Stimulated activated CD4-positive, alpha-beta T cell treated with anti-CD3 and anti-CD28 coated beads, Interleukin-1b, Interleukin-23, amount 100 ng/mL, for 4 hours (primary cell): ENCODE data around the gene PCID2.
"Not testable (repeated sequence)": the region's sequence is repeated elsewhere in the genome, so short reads cannot be mapped to it uniquely, and the experiment has no call there.

ENCODE experiments used
- DNase-seq, 2 donors: peaks; one replicate each; pipeline ENCODE4 v3.0.0-alpha.2; 2020; ENCODE audit warnings: low read depth in 2 of 2

Gene PCID2

GRCh38 chr13:113208421-113209335 is at the start of gene PCID2:
Gene PCID2, minus strand, starts transcription at chr13:113208669. Its CDS starts 35 bp downstream, at chr13:113208634.
- peak; percentile 88 to 89 for DNase-seq

DNA sequence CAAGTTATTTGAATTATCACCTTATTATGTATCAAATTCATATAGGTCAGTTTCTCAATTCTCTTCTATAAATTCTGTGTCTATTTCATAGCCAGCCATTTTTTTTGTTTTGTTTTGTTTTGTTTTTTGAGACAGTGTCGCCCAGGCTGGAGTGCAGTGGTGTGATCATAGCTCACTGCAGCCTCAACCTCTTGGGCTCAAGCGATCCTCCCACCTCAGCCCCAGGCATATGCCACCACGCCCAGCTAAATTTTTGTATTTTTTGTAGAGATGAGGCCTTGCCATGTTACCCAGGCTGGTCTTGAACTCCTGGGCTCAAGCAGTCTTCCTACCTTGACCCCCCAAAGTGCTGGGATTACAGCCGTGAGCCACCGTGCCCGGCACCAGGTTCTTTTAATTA is 49.4 kb upstream of the PCID2 start:
- not testable (repeated sequence) for DNase-seq

DNA sequence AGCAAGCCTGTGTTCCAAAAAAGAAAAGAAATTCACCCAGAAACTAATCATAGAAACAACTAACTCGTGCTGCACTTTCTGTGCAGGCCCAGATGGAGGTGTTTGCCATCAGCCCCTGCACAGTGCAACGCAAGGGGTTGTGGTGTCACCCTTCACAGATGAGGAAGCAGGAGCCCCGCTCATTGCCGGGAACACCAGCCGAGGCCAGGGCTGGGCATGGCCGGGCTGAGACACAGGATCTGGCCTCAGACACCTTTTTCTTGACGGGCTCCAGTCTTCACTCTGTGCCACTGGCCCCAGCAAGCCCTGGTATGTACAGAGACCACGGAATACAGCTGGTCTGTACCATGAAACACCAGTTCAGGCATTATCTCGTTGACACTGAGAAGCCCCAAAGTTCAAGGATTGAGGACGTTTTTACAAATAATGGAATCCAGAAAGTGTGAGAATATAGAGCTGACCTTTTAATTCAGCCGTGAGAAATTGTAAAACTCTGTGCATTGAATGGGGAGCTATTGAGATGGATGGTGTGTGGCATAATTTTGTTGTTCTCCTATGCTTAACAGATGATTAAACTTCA is 44.1 kb upstream of the PCID2 start:
- no peak for DNase-seq

DNA sequence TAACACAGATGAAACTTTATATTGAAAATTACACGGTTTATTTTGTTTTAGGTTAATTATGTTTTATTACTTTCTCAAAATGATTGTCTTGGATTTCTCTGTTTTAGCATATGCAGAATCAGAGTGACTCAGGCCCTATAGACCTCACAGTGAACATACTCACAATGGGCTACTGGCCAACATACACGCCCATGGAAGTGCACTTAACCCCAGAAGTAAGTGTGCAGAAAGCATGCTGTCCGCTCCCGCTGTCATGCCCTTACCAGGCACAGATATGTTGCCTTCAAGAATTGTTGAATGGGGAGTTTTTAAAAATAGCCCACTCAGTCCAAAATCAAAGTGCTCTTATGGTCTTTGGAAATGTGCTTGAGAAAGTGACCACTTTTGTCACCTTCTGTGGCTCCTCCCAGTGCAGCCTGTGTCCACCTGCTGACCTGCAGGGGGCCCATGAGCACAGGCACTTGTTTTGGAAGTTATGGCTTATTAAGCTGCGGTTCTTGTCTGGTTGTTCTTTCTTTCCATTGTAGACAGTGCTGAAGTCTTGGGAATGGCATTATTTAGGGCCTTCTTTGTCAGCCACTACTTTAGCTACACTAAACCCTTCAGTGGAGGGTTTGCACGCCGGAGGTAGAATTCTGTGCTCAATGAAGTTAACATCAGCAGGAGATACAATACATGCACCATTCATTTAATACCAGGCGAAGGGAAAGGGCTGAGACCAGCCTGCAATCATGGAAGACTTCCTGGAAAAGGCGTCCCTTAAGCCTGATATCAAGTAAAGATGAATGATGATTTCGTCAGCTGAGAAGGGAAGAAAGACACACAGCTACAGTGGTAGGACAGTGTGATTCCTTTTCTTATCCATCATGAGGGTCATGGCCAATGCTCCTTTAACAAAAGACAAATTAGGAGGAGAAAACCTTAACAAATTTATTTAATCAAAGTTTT is 37.7 kb upstream of the PCID2 start:
- no peak for DNase-seq

DNA sequence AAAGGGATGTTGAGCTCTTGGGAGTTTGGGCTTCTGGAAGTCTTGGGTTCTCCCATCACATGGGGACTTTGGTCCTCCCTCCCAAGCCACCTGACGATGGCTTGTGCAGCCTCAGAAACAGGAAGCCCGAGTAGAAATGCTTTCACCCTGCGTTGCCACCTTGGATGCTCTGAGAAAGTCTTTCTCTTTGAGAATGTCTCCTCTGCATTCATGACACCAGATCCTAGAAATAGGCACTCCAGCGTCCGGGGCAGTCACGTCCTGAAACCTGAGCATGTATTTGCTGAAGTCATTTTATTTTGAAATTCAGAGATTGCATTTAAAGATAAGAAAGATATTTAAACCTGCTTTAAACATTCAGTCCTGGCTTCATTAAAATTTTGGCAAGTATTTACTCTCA is 35.4 kb upstream of the PCID2 start:
- DNase-seq, result no peak

- DNase-seq, result not testable (repeated sequence)
Measured at GRCh38 chr13:113241623-113242022, 33.2 kb upstream of the PCID2 start.

DNA sequence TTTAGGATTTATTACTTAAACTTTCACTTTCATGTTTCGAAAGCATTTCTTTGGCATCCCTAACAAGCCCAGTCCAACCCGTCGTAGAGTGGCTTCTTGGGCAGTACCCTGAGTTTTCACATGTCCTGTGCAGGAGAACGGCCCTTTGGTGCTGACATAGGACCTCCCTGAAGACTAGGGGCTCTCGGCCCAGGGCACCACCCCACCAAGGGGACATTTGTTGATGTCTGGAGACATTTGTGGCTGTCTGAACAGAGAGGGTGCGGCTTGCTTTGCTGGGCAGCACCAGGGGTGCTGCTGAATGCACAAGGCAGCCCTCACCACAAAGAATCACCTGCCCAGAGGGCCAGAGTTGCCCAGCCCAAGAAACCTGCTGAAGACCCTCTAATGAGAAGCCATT is 31.5 kb upstream of the PCID2 start:
- DNase-seq, result no peak

- no peak for DNase-seq
Measured at GRCh38 chr13:113239357-113239756, 30.9 kb upstream of the PCID2 start.

DNA sequence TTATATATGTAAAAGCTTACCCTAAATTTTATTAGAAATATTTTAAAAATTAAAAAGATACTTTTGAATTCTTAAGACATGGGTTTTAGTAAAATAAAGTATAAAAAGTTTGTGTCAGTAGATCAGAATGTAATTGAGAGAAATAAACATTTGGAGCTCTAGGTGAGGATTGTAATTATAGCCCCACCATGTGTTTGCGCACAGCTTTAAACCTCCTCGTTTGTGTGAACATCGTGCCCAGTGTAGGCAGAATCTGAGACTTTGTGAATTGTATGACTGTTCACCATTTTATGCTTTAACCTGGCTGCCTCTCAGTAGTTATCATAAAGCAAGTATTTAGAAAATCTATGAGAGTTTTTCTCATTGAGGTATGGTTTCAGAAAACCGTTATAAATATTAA is 30.1 kb upstream of the PCID2 start:
- DNase-seq, result no peak

DNA sequence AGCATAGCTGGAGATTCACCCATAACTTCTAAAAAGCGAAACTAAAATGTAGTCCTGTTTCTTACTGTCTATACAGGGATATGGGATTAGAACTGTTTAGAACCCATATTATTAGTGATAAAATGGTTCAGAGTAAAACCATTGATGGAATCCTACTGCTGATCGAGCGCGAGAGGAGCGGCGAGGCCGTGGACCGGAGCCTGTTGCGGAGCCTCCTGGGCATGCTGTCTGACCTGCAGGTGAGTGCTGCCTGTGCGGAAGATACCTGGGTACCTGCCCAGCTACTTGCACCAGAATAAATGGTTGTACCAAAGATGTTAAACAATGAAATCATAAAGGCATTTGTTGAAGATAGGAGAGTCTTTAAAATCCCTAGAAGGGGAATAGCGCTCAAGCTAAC is 24.6 kb upstream of the PCID2 start:
- DNase-seq, result no peak

DNA sequence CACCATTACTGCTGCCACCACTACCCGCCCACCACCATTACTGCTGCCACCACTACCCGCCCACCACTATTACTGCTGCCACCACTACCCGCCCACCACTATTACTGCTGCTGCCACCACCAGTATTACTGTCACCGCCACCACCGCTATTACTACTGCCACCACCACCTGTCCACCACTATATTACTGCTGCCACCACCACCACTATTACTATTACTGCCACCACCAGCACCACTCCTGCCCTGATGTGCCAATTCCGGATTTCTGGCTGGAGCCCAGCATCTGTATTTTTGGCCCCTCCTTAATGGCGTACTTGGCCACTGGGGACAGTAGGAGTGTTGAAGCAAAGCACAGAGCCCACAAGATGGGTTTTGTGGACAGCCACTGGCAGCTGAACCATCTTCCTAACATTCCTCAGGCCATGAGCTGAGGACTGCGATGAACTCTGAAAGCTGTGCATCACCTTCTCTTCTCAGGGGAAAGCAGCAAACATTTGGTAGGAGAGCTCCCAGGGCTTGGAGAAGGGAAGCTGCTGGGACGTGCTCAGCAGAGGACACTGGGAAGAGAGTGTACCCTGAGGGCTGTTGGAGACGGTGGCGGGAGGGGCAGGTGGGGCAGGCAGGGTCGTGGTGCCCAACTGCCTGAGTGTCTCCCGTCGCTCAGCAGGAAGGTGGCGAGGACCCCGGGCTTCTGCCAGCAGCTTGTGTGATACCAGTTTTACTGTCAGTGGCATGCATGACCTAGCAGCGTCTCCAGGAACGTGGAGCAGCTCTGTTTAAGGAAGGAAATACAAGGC is 23.9 kb upstream of the PCID2 start:
- DNase-seq, result no peak

DNA sequence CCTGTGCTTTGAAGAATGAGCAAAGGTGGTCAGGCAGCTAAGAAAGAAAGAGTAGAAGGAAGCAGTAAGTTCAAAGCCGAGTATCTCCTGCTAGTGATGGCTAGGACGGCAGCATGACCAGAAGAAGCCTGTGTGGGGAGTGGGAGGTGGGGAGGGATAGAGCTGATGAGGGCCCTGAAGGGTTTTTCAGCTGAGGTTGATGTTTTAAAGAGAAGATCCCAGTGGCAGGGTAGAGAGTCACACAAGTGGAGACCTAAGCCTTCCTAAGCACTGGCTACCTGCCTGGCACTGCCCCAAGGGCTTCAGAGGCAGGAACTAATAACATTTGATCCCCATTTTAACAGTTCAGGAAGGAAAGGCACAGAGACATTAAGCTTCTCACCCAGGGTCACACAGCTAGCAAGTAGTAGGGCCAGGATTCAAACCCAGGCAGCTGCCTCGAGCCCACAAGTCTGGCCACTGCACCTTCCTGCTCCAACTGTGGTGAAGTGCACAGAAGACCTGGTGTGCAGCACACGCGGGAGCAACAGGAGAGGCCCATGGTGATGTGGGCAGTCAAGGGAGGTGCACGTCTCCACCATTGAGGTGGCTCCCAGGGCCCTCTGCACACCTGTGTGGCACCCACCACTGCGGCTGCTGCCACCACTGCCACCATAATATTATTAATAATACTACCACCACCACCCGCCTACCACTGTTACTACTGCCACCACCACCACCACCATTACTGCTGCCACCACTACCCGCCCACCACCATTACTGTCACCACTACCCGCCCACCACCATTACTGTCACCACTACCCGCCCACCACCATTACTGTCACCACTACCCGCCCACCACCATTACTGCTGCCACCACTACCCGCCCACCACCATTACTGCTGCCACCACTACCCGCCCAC is 23.1 kb upstream of the PCID2 start:
- peak in 1 of 2 donors; percentile 35 for DNase-seq

DNA sequence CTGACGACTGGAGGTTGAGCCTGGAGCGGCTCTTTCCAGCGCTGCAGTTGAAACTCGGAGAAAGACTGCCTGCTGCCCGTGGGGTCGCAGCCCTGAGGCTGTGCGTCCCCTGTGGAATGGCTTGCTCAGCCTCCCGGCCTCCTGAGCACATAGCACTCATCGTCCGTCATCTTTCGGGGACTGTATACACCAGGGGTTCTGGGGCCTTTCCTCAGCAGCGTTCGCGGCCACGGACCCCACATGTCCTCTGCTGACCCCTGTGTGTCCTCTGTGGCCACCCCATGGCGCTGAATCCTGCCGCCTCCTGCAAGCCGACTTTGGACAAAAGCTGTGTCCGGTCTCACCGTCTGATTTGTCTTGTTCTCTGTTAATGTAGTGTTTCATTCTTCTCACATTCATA is 21.3 kb upstream of the PCID2 start:
- DNase-seq, result no peak

DNA sequence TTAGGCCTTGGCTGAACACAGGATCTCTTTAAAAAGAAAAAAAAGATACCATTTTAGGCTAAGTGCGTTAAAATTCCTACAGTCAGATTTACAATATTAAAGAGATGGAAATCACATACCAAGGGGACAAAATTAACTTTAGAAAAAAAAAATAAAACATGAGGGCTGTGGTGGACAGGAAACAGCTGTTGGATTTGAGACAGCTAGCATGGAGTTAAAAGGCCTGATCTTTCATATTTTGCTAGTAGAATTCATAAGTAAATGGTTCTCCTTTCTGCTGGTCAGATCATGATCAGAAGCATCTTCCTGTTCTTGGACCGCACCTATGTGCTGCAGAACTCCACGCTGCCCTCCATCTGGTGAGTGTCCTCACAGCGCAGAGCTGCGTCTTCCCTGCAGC is 20.7 kb upstream of the PCID2 start:
- no peak for DNase-seq

DNA sequence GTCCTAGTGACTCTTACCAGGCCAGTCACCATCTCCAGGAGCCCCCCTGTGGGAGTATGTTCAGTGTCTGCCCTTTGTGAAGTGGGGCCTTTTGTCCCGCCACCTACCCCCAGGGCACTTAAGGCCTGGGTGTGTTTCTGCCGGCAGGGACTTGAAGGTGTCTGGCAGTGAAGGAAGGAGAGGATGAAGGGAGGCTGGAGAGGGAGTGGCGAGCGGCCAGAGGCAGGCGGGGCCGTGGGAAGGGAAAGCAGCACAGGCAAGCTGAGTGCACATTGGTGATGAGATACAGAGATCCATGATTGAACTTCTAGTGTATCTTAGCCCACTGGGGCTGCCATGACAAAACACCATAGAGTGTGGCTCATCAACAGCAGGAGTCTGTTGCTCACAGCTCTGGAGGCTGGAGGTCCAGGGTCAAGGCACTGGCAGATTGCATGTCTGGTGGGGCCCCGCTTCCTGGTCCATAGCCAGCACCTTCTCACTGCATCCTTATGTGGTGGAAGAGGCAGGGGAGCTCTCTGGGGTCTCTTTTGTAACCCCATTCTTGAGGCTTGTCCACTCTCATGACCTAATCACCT is 18.5 kb upstream of the PCID2 start:
- DNase-seq, result no peak

- no peak for DNase-seq
Measured at GRCh38 chr13:113225515-113225914, 17.0 kb upstream of the PCID2 start.

GRCh38 chr13:113224486-113224885 is 16.0 kb upstream of the PCID2 start:
- no peak for DNase-seq

- DNase-seq, result no peak
Measured at GRCh38 chr13:113223070-113223469, 14.6 kb upstream of the PCID2 start.

DNA sequence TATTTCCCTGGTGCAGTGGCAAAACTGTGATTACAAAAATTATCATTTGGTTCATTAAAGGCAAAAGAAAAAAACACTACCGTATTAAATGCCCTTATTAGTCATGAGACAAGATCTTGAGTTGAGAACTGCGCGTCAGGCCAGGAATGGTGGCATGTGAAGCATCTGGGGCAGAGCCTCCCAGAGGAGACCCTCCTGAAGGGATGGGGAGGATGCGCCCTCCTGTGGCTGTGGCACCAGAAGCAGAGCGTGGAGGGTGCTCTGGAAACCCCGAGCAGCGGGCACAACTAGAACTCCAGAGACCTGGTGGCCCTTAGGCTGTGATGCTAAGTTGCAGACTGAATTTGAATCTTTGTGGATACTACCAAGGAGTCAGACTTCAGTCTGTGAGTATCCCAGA is 12.4 kb upstream of the PCID2 start:
- DNase-seq, result no peak

DNA sequence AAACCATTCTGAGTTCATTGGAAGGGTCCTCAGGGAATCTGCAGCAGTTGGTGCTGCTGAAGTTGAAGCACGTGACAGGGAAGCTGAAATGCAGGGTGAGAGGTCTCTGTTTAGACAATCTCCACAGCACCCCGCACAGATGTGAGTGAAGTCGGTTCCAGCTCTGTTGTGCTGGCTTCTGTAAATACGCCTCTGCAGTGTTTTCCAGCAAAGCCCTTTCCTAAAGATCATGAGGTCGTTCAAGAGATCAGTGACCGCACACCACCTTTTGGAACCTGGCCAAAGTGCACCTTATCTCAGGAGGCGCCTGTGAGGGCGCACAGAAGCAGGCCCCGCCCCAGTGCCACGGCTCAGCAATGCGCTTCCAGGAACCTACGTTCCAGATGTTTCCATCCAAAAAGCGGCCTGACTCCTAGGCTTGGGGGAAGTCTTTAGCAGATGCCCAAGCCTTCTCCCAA is 11.7 kb upstream of the PCID2 start:
- no peak for DNase-seq
